Calu3 (cell line): ENCODE data around the gene TAS2R20. TPM values are rescaled to one million over a fixed set of nuclear protein-coding genes. Genes with fewer than 3 reads are reported as not detected.

Source experiments
- BruUV-seq: library from RNA; stranded (reverse); fragments of 400-500 nt; replicated peaks from 2 replicates; lab custom pipeline; 2021; lab: Mats Ljungman, UMichigan
- CTCF ChIA-PET: fragments of 300-600 bp; sonication (Branson Sonifier 250); formaldehyde crosslinking; loops from one replicate; lab custom pipeline; 2022; ENCODE audit warnings: antibody characterized with exemption; lab: Charles Lee
- DNase-seq: peaks from one replicate; pipeline ENCODE4 v3.0.0; 2022
- H3K27ac Mint-ChIP-seq: one replicate; pipeline ENCODE4 v1.8.0; 2022; ENCODE audit warnings: mixed read lengths; ENCODE audit not compliant: unreplicated experiment
- H3K27me3 Mint-ChIP-seq: one replicate; pipeline ENCODE4 v1.8.0; 2022; ENCODE audit warnings: mixed read lengths; ENCODE audit not compliant: unreplicated experiment
- H3K36me3 Mint-ChIP-seq: one replicate; pipeline ENCODE4 v1.8.0; 2022; ENCODE audit warnings: mild to moderate bottlenecking, moderate library complexity, mixed read lengths; ENCODE audit not compliant: insufficient read depth, unreplicated experiment
- H3K4me1 Mint-ChIP-seq: one replicate; pipeline ENCODE4 v1.8.0; 2022; ENCODE audit warnings: mild to moderate bottlenecking, low read depth, mixed read lengths; ENCODE audit not compliant: unreplicated experiment
- H3K4me3 Mint-ChIP-seq: one replicate; pipeline ENCODE4 v1.8.0; 2022; ENCODE audit warnings: mild to moderate bottlenecking, low read depth, moderate library complexity, mixed read lengths; ENCODE audit not compliant: unreplicated experiment
- H3K9me3 Mint-ChIP-seq: one replicate; pipeline ENCODE4 v1.8.0; 2022; ENCODE audit warnings: low read depth, mixed read lengths; ENCODE audit not compliant: unreplicated experiment
- intact Hi-C: fragments of 100-400 bp; cut with micrococcal nuclease; formaldehyde crosslinking; loops from one replicate; pipeline ENCODE4 v1.10.0; 2022; ENCODE audit not compliant: unreplicated experiment
- total RNA-seq: library from RNA; stranded (reverse); gene quantifications from 2 replicates; pipeline ENCODE4 v1.2.3, GENCODE V29; 2022
- TF ChIP-seq, protein P1 (sequence below): fragments of 200-600 bp; IDR thresholded peaks from one replicate; pipeline ENCODE4 v1.8.0; 2022; ENCODE audit warnings: antibody characterized with exemption; ENCODE audit not compliant: unreplicated experiment

The TAS2R20 gene
- total RNA-seq, 1 experiment from 2014 or later = 3.3 TPM

GRCh38 chr12:10974965-10975364, 23.1 kb downstream of the TAS2R20 start:
- intact Hi-C loops = no loop called here
- Mint-ChIP-seq H3K27me3 (no peaks in the 10 kb centered on the region), H3K9me3 (no peaks in the 10 kb centered on the region), H3K4me3 (no peak overlapping the region), H3K27ac (no peak overlapping the region), H3K4me1 (no peaks in the 10 kb centered on the region), H3K36me3 (no peaks in the 10 kb centered on the region)
- CTCF ChIA-PET = no interaction called here
- TF ChIP-seq, protein P1, sequence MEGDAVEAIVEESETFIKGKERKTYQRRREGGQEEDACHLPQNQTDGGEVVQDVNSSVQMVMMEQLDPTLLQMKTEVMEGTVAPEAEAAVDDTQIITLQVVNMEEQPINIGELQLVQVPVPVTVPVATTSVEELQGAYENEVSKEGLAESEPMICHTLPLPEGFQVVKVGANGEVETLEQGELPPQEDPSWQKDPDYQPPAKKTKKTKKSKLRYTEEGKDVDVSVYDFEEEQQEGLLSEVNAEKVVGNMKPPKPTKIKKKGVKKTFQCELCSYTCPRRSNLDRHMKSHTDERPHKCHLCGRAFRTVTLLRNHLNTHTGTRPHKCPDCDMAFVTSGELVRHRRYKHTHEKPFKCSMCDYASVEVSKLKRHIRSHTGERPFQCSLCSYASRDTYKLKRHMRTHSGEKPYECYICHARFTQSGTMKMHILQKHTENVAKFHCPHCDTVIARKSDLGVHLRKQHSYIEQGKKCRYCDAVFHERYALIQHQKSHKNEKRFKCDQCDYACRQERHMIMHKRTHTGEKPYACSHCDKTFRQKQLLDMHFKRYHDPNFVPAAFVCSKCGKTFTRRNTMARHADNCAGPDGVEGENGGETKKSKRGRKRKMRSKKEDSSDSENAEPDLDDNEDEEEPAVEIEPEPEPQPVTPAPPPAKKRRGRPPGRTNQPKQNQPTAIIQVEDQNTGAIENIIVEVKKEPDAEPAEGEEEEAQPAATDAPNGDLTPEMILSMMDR = no peak
- no peak for DNase-seq
- no TSS peak for BruUV-seq

DNA sequence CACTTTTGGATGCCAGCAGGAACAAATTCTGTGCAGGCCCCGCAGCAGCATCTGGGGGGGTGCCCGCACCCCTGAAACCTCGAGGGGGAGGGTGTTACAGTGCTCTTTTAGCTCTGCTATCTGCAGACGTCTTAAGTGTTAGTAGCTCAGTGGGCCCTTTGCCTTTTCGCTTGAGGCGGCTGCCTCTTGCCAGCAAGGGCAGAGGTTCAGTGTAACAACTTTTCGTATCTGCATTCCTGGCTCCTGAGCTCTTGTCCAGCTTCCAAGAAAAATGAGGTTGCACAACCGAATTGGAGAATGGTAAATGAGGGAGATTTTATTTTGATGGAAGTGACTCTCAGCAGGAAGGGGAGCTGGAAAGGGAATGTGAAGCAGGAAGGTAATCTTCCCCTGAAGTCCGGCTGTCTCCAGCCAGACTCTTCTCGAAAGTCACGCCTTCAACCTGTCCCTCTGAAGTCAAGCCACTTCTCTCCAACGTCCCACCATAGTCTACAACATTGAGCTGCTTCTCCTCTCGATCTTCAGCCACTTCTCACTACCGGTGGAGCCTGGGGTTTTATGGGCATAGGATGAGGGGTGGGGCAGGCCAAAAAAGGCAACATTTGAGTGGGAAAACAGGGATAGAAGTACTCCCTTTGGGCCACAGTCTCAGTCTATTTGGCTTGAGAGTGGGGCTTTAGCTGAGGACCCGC, 29.2 kb downstream of the TAS2R20 start:
- TF ChIP-seq, protein P1 = no peak
- Mint-ChIP-seq H3K4me3 (no peak overlapping the region), H3K27me3 (no peaks in the 10 kb centered on the region), H3K4me1 (no peaks in the 10 kb centered on the region), H3K9me3 (no peaks in the 10 kb centered on the region), H3K36me3 (no peaks in the 10 kb centered on the region), H3K27ac (no peak overlapping the region)
- DNase-seq = no peak
- CTCF ChIA-PET = no interaction called here
- intact Hi-C loops = no loop called here
- no TSS peak for BruUV-seq

DNA sequence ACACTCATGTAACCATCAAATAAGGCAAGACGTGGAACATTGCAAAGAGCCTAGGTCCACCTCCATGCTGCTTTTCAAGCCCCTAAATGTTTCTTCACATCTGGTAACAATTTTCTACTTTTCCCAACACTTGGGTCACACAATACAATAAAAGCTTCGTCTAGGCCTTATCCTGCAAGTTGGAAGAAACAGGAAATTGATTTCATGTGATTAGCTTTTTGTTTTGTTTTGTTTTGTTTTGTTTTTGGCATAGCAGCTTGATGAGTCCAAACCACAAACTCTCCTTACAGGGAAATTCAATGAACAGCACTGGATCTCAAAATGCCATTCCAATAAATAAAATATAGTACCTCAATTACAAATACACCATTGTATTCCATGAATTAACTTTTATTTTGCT, 30.7 kb downstream of the TAS2R20 start:
- TF ChIP-seq, protein P1 = no peak
- Mint-ChIP-seq H3K4me3 (no peak overlapping the region), H3K27ac (no peak overlapping the region), H3K4me1 (no peaks in the 10 kb centered on the region), H3K27me3 (no peaks in the 10 kb centered on the region), H3K9me3 (no peaks in the 10 kb centered on the region), H3K36me3 (no peaks in the 10 kb centered on the region)
- no TSS peak for BruUV-seq
- intact Hi-C loops = no loop called here
- DNase-seq = no peak
- CTCF ChIA-PET = no interaction called here

- no peaks in the 10 kb centered on the region for H3K36me3 Mint-ChIP-seq
- DNase-seq = no peak
- CTCF ChIA-PET = no interaction called here
- H3K27me3 Mint-ChIP-seq = no peaks in the 10 kb centered on the region
- H3K27ac Mint-ChIP-seq = no peak overlapping the region
- no peak overlapping the region for H3K4me3 Mint-ChIP-seq
- H3K4me1 Mint-ChIP-seq = no peaks in the 10 kb centered on the region
- intact Hi-C loops = no loop called here
- no peaks in the 10 kb centered on the region for H3K9me3 Mint-ChIP-seq
- TF ChIP-seq, protein P1 = no peak
- no TSS peak for BruUV-seq
Measured at GRCh38 chr12:10966314-10966713, 31.8 kb downstream of the TAS2R20 start.
